Activated effector memory CD4-positive, alpha-beta T cell treated with anti-CD3 and anti-CD28 coated beads, Interleukin-2, amount 50 U/mL, for 16 hours (primary cell): ENCODE data around the gene CNPPD1.

Experiments
- DNase-seq: peaks from one replicate; pipeline ENCODE4 v3.0.0-alpha.2; 2020

CNPPD1 gene

DNA sequence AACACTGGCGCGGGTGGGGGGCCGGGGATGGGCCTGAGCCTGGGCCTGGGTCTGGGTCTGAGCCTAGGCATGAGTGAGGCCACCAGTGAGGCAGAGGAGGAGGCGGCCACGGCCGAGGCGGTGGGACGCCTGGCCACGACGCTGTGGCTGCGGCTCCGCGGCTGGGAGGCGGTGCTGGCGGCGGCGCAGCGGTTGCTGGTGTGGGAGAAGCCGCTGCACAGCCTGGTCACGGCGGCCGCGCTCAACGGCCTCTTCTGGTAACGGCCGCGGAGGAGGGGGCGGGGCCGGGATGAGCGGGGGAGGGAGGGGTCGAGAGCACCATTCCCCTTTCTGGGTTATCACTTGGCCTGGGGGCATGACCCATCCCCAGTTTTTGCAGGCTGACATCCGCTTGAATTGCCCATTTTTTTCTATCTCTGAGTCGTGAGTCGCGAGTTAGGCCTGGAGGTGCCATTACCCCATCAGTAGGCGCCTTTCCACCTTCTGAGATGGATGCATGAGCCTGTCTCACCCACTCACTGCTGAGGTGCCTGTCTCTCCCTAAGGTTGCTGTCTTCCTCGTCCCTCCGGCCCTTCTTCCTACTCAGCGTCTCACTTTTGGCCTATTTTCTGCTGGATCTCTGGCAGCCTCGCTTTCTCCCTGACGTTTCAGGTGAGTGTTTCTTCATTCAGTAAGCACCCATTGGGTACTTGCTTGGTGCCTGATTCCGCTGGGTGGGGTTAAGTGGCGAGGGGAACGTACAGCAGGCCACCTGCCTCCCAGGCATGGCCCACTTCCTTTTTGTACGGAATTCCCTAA, 1.9 kb upstream of the CNPPD1 start:
- peak; percentile 81 for DNase-seq

DNA sequence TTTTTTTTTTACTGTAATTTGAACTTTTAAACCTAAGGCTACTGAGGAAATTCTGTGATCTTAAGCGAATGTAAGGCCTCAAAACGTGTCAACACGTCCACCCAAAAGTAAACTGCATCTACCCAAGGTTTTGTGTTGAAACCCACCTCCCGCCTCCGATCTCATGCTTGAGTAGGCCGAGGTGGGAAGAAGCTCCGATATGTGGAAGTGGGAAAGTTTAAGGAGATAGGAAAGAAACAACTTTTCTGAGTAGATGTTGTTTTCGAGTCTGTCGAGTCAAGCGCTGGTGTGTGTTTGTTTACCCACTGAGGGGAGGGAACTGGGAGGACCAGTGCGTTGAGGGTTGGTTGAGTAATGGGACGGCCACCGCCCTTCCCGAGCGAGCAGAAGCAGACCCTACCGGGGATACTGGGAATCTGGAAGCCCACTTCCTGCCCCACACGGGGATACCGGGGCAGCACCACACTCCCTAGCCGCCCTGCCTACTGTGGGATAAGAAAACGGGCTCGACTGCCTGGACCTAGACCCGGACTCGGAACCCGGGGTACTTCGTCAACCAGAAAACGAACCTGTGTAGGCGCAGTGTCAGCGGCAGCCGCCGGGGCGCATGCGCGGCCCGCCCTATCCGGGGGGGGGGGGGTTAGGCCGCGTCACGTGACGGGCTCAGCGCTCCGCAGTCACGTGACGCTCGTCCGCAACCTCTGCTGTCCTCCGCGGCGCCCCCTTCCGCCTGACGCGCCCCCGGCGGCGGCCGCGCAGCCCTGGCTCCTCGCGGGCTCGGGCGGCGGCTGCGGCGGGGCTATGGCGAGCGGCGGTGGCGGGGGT, 1.0 kb upstream of the CNPPD1 start, which contains the start of gene RETREG2:
RETREG2 (plus strand) TSS at position 724 of the 825 bp plus-strand sequence; CDS start at position 802, 78 bp downstream.
- DNase-seq, result peak; percentile 91

DNA sequence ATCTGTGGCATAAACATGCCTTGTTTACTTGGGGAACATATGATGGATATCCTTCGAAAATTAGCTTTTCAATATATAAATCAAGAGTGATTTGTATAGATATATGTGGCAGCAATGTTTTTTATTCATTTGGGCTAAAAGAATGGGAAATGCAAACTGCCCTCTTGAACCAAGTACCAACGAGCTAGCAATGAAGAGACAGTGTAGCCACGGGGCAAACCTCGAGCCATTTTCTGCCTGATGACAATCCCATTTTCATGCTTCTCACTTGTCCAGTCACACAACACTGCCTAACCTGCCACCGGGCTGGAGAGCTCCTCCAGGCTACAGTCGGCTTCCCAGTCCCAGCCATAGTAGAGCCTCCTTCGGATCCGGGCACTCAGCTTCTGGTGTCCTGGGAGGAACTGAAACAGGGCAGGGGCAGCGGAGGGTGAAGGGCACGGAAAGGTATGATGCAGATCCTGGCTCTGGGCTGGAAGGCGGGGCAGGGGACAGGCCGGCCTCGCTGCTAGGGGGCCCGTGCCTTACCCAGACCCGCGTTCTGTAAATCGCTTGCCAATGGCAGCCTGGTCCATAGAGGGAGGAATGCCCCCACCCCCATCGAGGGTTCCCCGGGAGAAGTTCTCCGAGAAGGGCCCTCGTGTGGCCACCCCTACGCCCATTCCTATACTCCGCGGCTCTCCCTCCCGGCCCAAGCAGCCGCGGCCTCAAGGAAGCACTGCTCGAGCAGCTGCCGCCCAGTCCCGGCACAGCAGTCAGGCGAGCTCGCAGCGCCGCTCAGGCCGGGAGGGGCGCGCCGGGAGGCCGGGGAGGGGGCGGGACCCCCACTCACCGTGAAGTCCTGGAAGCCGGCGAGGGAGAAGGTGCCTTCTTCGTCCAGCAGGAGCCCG, 552 bp downstream of the CNPPD1 start:
- no peak for DNase-seq

DNA sequence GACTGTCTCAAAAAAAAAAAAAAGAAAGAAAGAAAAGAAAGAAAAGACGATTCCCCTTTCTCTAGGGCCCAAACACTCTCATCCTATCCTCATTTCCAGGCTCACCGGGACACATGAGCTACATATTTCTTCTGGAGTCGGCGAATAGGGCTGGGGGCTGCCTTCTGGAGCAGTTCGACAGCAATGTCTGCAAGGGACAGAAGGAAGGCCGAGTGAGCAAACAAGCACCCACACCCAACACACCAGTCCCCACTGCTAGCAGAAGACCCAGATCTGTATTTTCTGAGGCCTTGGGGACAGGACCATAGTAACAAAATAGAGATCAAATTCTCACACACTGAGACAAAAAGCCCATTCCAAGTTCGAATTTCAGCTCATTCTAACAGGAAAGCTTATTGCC, 1.2 kb downstream of the CNPPD1 start:
- DNase-seq, result no peak

DNA sequence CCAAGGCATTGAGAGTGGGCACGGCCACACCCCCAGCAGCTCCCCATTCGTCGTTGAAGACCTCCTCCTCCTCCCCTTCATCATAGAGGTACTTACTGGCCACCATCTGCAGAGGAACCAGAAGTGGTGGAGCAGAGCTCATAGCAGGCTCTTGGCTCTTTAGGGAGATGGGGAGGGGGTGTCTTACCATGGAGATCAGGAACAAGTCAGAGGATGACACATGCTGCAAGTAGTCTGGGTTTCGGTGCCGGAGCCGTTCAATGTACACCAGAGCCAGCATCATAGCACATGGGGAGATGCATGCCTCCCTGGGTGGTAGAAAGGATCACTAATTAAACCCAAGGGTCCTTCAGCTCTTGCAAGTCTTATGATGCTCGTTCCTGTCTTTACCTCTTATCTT, 1.9 kb downstream of the CNPPD1 start:
- no peak for DNase-seq

DNA sequence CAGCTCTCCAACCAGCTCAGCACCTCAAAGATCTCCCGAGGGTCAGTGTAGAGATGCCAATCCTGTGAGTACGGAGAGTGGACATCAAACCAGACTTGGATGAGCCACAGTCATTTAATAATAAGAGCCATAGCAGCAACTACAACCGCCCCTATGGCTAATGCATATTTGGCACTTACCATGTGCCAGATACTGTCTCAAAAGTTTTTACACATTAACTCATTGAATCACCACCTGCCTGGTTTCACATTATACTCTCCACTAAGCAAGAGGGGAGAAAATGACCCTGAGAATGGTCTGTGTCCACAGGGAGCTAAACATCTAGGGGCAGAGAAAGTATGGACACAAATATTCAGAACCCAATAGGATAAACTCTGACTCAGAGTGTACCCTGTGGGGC, 2.6 kb downstream of the CNPPD1 start:
- DNase-seq, result no peak

DNA sequence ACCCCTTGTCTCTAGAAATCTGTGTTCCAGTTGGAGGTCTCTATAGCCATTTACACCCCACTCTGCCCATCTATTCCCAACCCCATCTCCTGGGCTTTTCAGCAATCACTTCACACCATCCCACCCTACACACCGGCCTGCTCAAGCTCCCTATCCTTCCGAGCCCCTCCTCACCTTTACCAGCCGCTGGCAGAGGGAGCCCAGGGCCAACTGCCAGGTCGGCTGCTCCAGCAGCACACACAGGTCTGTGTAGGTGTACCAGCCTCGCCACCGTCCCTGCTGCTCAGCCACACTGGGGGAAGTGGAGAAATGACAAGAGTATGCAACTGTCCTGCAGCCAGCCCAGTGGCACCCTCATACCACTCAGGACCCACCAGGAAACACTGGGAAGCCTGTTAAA, 3.5 kb downstream of the CNPPD1 start:
- no peak for DNase-seq

DNA sequence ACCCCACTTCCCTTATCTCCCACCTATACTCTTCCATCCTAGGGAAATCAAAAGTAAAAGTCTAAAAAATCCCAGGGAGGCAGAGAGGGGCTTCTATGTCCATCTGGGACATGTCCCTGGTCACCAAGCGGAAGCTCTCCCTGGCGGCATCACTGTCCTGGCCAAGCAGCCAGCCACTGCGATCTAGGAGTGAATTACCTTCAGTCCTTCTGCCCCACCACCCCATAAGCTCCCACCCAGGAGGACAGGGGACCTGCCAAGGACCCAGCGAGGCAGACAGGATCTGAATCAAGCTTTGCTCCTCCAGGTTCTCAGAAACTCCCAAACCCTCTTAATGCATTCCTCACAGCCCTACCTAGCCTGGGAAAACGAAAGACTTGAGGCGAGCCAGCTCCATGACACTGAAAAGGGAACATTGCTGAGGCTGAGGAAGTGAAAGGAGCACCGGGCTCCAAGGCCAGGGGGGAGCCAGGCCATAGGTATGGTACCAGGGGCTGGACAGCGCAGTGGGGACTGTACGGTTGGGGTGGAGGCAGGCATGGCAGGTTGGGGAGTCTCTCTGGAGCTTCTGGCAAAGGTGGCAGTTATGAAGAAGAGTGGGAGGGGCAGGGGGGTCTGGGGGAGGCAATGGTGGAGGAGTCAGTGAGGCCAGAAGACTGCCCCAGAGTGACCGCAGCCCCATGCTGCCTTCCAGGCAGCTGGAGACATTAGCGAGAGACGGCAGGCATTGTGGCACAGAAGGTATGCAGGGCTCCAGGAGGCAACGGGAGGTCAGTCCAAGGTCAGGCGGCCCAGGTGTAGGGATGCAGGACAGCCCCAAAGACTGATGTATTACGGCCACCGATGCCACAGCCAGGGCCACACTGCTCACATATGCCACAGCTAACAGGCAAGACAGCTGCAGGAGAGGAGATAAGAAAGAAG, 4.2 kb downstream of the CNPPD1 start:
- no peak for DNase-seq

DNA sequence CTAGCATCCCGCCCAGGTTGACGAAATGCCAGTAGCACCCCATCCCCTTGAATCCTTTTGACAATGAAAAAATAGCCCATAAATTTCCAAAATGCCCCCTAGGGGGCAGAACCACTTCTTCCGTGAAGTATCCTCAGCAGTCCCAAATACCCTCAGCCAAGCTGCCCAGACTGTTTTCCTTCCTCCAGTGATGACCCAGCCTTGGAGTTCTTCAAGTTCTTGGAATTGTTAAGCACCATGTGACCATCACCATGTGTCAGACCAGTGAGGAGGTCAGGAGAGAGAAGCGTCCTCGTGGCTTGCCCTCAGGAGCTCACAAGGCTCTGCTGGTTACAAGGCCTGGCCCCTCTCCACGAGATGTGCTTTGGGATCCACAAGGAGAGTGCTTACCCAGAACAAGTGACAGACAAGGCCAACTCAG, 5.5 kb downstream of the CNPPD1 start:
- DNase-seq, result no peak

DNA sequence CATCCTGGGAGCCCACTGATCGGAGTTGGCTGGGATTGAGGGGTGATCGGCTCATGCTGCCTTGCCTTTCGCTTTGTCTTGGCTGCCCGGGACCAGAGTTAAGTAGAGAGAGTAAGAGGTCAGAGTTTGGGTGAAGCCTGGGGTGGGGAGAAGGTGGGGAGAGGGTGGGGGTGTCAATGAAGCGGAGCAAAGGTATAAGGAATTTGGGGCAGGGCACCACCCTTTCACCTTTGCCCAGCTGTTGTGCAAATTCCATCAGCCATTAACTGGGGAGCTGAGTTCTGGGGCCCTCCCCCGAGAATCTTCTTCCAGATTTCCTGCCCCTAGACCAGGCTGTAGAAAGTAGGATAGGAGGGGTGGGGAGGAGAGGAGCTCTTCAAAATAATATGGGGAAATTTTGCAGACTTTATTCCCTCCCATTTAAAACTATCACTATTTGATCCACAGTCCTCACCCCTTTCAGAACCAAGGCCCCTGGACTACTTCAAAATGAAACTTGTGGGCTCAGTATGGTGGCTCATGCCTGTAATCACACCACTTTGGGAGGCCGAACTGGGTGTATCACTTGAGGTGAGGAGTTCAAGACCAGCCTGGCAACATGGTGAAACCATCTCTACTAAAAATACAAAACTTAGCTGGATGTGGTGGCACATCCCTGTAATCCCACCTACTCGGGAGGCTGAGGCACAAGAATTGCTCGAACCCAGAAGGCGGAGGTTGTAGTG, 6.6 kb downstream of the CNPPD1 start, which contains the start of gene SLC23A3:
SLC23A3 (minus strand) TSS at position 100 of the 725 bp plus-strand sequence; CDS start at position 55, 45 bp downstream.
- DNase-seq, result no peak

DNA sequence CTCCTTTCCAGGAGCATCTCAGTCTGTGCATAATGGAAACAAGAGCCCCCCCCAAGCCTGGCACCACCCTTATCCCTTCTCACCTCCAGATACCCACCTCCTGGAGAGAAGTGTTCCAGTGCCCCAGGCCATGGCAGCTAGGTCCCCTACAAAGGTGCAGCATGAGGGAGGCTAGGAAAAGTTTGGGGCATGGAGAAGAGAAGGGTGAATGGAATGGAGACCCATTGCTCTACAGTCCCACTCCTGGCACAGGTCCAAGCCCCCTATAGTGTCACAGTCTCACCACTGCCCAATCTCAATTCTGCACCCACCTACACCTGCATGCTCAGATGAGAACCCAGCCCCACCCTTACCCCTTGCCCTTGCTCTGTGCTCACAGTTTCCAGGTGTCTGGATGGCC, 7.8 kb downstream of the CNPPD1 start:
- DNase-seq, result no peak

DNA sequence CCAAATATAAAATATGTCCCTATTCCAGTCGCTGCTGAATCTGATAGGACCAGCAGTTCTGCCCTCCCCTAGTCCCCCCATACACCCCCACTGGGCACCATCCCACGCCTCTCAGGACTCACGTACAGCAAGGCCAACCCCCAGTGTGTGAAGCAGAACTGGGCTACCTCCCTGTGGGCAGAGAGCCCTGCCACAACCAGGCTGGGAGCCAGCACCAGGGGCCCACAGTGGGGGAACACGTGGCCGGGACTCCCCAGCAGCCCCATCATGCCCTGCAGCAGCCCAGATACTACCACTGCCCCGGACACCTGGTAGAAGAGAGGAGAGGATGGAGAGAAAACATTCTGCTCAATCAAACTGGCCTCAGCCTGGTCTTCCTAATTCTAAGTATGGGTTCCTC, 8.2 kb downstream of the CNPPD1 start:
- DNase-seq, result no peak

DNA sequence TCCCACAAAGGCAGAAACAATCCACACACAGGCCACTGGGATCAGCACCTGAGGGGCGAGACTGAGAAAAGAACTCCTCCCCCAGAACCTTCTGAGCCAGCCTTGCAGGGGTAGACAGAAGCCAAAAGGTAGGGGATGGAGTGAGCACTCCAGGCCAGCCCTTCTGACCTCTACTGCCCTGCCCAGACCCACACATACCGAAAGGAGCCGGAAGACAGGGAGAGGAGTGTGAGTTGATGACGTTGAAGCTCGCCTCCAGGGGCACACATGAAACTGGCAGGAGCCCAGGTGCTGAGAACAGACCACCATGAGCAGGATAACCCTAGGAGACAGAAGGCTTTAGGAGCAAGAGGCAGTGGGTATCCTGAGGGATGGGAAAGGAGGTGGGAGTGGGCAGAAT, 8.7 kb downstream of the CNPPD1 start:
- no peak for DNase-seq

DNA sequence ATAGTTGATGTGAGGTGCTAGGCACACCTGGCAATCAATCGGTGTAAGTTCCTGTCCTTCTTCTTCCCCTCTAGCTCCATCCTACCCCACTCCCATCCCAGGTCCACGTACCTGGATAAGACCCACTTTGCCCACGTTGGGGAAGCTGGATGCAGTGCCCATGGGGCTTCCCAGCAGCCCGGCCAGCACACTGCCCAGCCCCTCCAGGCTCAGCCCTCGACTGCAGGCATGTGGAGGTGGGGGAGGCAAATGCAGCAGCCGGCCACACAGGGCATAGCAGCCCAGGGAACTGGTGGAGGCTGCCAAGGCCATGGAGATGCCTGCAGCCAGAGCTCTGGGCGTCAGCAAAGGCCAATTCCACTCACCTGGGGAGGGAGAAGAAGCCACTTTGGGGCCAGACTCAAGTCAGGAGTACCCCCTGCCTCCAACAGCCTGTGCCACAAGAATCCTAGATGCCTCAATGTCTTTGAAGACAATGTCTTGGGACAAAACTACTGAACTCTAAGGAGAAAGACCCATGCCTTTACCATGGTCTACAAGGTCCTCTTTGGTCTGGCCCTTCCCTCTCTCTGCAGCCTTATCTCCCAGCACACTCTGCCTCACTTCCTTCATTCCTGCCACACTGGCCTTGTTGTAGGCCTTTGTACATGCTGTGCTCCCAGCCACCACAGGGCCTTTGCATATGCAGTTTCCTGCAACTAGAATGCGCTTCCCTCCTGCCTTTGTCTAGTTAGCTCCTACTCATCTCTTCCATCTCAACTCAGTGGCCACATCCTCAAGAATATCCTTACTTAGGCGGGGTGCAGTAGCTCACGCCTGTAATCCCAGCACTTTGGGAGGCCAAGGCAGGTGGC, 11.4 kb downstream of the CNPPD1 start:
- no peak for DNase-seq

DNA sequence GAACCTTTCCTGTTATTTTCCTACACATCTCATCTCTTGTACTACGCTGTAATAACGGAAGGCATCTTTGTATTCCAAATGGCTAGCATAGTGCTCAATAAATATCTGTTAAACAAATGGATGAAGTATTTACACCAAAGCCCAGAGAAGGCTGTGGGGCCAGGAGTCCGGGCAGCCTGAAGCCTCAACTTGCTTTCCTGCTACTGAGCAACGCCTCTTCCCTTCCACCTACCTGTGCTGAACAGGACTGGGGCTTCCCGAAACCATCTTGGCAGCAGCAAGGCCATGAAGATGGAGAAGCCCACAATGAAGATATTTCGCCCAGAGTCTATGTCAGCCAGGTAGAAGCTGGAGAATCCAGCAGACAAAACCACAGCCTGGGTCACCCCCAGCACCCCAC, 13.6 kb downstream of the CNPPD1 start:
- no peak for DNase-seq

DNA sequence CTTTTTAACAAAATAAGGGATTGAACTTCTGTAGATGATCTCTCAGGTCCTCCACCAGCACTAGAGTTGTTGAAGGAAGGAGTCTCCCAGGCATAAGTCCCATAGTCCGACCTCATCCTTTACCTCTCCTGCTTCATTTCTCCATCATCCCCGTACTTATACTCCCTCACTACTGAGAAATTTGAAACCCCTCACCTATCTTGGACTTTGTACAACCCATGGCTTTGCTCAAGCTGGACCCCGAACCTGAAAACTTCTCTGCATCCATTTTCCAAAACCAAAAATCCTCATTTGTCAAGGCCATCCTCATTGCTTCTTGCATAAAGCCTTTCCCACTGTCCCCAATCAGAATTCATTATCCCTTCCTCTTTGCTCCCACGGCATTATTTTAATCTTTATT, 15.6 kb downstream of the CNPPD1 start:
- no peak for DNase-seq

DNA sequence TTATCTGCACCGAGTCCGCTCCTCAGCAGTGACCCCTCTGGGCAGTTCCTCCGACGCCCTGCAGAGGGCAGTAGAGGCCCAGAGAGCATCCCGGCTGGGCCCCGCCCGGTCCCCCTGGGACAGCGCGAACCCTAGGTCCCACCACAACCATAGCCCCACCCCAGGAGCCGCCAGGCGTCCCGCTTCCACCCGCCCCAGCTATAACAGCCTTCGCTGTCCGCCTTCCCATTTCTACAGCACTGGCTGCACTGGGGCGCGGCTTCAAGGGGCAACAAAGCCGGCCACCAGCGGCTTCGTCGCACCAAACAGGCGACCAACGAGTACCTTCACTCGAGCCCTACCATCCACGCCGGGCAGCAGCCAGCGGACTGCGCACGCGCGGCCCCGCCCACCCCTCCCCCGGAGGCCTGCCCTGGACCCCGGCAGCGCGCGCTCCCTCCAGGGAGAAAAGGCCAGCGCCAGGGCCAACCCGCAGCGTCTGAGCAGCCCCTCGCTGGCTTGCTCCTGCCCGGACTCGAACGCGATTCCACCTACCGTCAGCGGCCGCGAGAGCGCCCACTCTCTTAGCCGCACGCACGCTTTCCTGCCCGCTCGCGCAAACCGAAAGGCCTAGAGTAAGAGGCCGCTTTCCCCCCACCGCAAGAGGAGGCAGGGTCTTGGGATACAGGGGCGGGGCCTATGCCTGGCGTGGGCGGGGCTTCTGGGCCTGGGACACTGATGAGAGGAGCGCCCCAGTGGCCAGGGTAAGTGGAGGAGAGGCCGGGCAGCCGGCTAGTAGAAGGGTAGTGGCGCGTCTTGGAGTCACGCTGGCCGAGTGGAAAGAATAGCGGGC, 16.3 kb downstream of the CNPPD1 start, which contains the start of gene NHEJ1:
NHEJ1 (minus strand) TSS at position 630 of the 832 bp plus-strand sequence. CDS start 2,453 bp downstream, outside the sequence.
- peak; percentile 97 for DNase-seq

DNA sequence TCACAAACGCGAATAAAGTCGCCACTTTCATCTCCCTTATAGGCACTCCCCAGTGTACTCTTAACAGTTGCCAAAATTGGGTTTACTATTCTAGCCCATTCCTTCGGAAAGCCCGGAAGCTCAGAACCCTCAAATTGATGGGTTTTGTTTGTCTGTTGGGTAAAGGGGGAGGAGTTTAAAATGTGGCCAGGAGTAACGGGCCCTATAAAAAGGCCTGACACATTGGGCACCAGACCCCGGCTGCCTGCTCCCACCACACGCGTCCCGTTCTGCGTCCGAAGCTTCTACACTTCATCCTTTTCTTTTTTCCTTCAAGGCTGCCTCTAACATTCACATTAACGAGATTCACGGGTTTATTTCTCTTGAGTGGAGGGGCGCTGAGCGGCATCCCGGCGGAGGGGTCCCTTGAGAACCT, 16.9 kb downstream of the CNPPD1 start:
- no peak for DNase-seq

DNA sequence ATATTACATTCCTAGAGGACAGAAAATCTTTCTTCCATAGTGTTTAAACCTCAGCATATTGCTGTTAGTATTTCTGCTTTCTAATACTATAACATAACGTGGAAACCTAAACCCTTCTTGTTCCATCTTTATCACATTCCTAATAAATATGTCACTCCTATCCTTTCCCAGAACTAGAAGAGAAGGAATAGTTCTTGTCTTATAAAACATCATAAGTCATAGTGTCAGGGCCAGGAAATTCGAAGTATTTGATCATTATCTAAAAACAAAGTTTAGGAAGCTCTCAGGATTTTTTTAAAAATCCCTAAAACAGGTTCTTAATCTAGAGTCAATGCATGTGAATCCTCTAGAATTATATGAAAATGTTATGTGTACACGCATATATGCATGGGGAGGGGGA, 18.1 kb downstream of the CNPPD1 start:
- DNase-seq, result no peak
